ENCODE data around the gene ARHGEF40.
A peak's percentile ranks its signal among the peaks of the same experiment; 100 is the strongest.

Gene ARHGEF40

GRCh38 chr14:21058903-21059302 is 11.2 kb upstream of the ARHGEF40 start:
- DNase-seq (ENCODE audit: insufficient read length, low spot score) (no peak), FAIRE-seq (no peak)

- FAIRE-seq, result no peak
- no peak for DNase-seq (ENCODE audit: insufficient read length, low spot score)
Measured at GRCh38 chr14:21059842-21060613, 10.1 kb upstream of the ARHGEF40 start.

GRCh38 chr14:21060614-21061346 is 9.3 kb upstream of the ARHGEF40 start:
- FAIRE-seq, result no peak

GRCh38 chr14:21061347-21061668 is 8.8 kb upstream of the ARHGEF40 start:
- DNase-seq (ENCODE audit: insufficient read length, low spot score) (no peak), FAIRE-seq (no peak)

More at GRCh38 chr14:21060614-21061346, 9.3 kb upstream of the ARHGEF40 start:
- no peak for DNase-seq (ENCODE audit: insufficient read length, low spot score)

- DNase-seq (ENCODE audit: insufficient read length, low spot score), result peak; percentile 52
- no peak for FAIRE-seq
Measured at GRCh38 chr14:21063479-21063878, 6.6 kb upstream of the ARHGEF40 start.

GRCh38 chr14:21066882-21067502 is 3.1 kb upstream of the ARHGEF40 start:
- FAIRE-seq, result no peak
- no peak for DNase-seq (ENCODE audit: insufficient read length, low spot score)

- peak; percentile 36 for DNase-seq (ENCODE audit: insufficient read length, low spot score)
- no peak for FAIRE-seq
Measured at GRCh38 chr14:21068521-21069387, 1.4 kb upstream of the ARHGEF40 start.

- FAIRE-seq (no peak), DNase-seq (ENCODE audit: insufficient read length, low spot score) (no peak)
Measured at GRCh38 chr14:21069388-21070082, 569 bp upstream of the ARHGEF40 start.

- no peak for FAIRE-seq
- no peak for DNase-seq (ENCODE audit: insufficient read length, low spot score)
Measured at GRCh38 chr14:21070610-21071224, 613 bp downstream of the ARHGEF40 start.

GRCh38 chr14:21071225-21072030 is 1.3 kb downstream of the ARHGEF40 start:
- peak; percentile 73 for DNase-seq (ENCODE audit: insufficient read length, low spot score)
- FAIRE-seq, result peak; percentile 75

GRCh38 chr14:21072031-21072473 is 1.9 kb downstream of the ARHGEF40 start:
- FAIRE-seq (no peak), DNase-seq (ENCODE audit: insufficient read length, low spot score) (no peak)

- DNase-seq (ENCODE audit: insufficient read length, low spot score) (no peak), FAIRE-seq (no peak)
Measured at GRCh38 chr14:21072781-21073339, 2.8 kb downstream of the ARHGEF40 start.

GRCh38 chr14:21073921-21074320 is 3.8 kb downstream of the ARHGEF40 start:
- no peak for FAIRE-seq
- no peak for DNase-seq (ENCODE audit: insufficient read length, low spot score)

- FAIRE-seq (no peak), DNase-seq (ENCODE audit: insufficient read length, low spot score) (no peak)
Measured at GRCh38 chr14:21074398-21075272, 4.5 kb downstream of the ARHGEF40 start.

- DNase-seq (ENCODE audit: insufficient read length, low spot score) (no peak), FAIRE-seq (no peak)
Measured at GRCh38 chr14:21075719-21076437, 5.8 kb downstream of the ARHGEF40 start.

GRCh38 chr14:21077672-21078071 is 7.6 kb downstream of the ARHGEF40 start:
- FAIRE-seq, result no peak

GRCh38 chr14:21078287-21078686 is 8.2 kb downstream of the ARHGEF40 start:
- DNase-seq (ENCODE audit: insufficient read length, low spot score) (no peak), FAIRE-seq (no peak)

More at GRCh38 chr14:21077672-21078071, 7.6 kb downstream of the ARHGEF40 start:
- DNase-seq (ENCODE audit: insufficient read length, low spot score), result no peak
